SK-N-SH treated with all-trans-retinoic acid at 6 μM for 48 hours (cell line): ENCODE data around the gene ATP11A.

ENCODE experiments used
- ARNTL ChIP-seq: fragments of 450-650 bp; formaldehyde crosslinking; IDR thresholded peaks from 2 replicates; pipeline ENCODE4 v1.5.0; 2020; ENCODE audit warnings: low read depth, mild to moderate bottlenecking, moderate library complexity, borderline replicate concordance
- GLIS3 ChIP-seq: fragments of 250-450 bp; sonication (Bioruptor Pico); IDR thresholded peaks from 2 replicates; pipeline ENCODE4 v1.5.0; 2020; ENCODE audit warnings: mild to moderate bottlenecking, moderate library complexity
- OSR1 ChIP-seq: fragments of 250-450 bp; sonication (Bioruptor Pico); IDR thresholded peaks from 2 replicates; pipeline ENCODE4 v1.8.0; 2022; ENCODE audit warnings: moderate library complexity, mild to moderate bottlenecking, inconsistent platforms
- PPARA ChIP-seq: fragments of 250-450 bp; sonication (Bioruptor Pico); IDR thresholded peaks from 2 replicates; pipeline ENCODE4 v1.5.0; 2020; ENCODE audit warnings: mild to moderate bottlenecking, borderline replicate concordance
- ZFP3 ChIP-seq: fragments of 250-450 bp; sonication (Bioruptor Pico); IDR thresholded peaks from 2 replicates; pipeline ENCODE4 v1.5.0; 2020; ENCODE audit warnings: mild to moderate bottlenecking, moderate library complexity
- ZNF70 ChIP-seq: fragments of 450-650 bp; formaldehyde crosslinking; IDR thresholded peaks from 2 replicates; pipeline ENCODE4 v1.5.0; 2020; ENCODE audit warnings: mild to moderate bottlenecking, moderate library complexity
- ZNF8 ChIP-seq: fragments of 450-650 bp; formaldehyde crosslinking; IDR thresholded peaks from 2 replicates; pipeline ENCODE4 v1.5.0; 2020; ENCODE audit warnings: mild to moderate bottlenecking, moderate library complexity
- TF ChIP-seq, protein P1 (sequence below): fragments of 250-450 bp; sonication (Bioruptor Pico); IDR thresholded peaks from 2 replicates; pipeline ENCODE4 v1.8.0; 2020; ENCODE audit warnings: mild to moderate bottlenecking, moderate library complexity, borderline replicate concordance
- TF ChIP-seq, protein P2 (sequence below): fragments of 250-450 bp; sonication (Bioruptor Pico); IDR thresholded peaks from 2 replicates; pipeline ENCODE4 v1.5.1; 2020; ENCODE audit warnings: low read depth, mild to moderate bottlenecking, moderate library complexity

GRCh38 chr13:112723771-112724170 is 33.9 kb downstream of the ATP11A start:
- no peak for TF ChIP-seq ARNTL
- no peak for TF ChIP-seq ZNF70 (CRISPR knock-in tag)
- TF ChIP-seq, protein P1, sequence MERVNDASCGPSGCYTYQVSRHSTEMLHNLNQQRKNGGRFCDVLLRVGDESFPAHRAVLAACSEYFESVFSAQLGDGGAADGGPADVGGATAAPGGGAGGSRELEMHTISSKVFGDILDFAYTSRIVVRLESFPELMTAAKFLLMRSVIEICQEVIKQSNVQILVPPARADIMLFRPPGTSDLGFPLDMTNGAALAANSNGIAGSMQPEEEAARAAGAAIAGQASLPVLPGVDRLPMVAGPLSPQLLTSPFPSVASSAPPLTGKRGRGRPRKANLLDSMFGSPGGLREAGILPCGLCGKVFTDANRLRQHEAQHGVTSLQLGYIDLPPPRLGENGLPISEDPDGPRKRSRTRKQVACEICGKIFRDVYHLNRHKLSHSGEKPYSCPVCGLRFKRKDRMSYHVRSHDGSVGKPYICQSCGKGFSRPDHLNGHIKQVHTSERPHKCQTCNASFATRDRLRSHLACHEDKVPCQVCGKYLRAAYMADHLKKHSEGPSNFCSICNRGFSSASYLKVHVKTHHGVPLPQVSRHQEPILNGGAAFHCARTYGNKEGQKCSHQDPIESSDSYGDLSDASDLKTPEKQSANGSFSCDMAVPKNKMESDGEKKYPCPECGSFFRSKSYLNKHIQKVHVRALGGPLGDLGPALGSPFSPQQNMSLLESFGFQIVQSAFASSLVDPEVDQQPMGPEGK = no peak
- TF ChIP-seq OSR1 (CRISPR knock-in tag) = no peak
- TF ChIP-seq, protein P2, sequence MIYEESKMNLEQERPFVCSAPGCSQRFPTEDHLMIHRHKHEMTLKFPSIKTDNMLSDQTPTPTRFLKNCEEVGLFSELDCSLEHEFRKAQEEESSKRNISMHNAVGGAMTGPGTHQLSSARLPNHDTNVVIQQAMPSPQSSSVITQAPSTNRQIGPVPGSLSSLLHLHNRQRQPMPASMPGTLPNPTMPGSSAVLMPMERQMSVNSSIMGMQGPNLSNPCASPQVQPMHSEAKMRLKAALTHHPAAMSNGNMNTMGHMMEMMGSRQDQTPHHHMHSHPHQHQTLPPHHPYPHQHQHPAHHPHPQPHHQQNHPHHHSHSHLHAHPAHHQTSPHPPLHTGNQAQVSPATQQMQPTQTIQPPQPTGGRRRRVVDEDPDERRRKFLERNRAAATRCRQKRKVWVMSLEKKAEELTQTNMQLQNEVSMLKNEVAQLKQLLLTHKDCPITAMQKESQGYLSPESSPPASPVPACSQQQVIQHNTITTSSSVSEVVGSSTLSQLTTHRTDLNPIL (CRISPR knock-in tag) = no peak
- TF ChIP-seq ZFP3 = no peak
- no peak for TF ChIP-seq PPARA (CRISPR knock-in tag)
- no peak for TF ChIP-seq ZNF8 (CRISPR knock-in tag)
- no peak for TF ChIP-seq GLIS3 (CRISPR knock-in tag)
